ENCODE data around the gene ZNF493.

ZNF493 gene

GRCh38 chr19:21396893-21397572 lies at the start of gene ZNF493:
Gene ZNF493 (plus strand): TSS chr19:21397133. CDS start chr19:21397238, 105 bp downstream.
- peak; percentile 88 for DNase-seq

- no peak for DNase-seq
These were observed 44.1 kb upstream of the ZNF493 start for GRCh38 chr19:21352830-21353229.

- peak; percentile 85 for DNase-seq
These were observed 38.0 kb upstream of the ZNF493 start, which contains the start of gene ZNF738 for GRCh38 chr19:21358768-21359451. Gene ZNF738 (plus strand): TSS chr19:21359000. CDS start chr19:21359141, 141 bp downstream.

- no peak for DNase-seq
These were observed 34.6 kb upstream of the ZNF493 start for GRCh38 chr19:21362291-21362690.

- no peak for DNase-seq
These were observed 12.9 kb upstream of the ZNF493 start for GRCh38 chr19:21383980-21384582.

GRCh38 chr19:21396121-21396520 lies 812 bp upstream of the ZNF493 start:
- no peak for DNase-seq

- DNase-seq = no peak
These were observed 1.9 kb downstream of the ZNF493 start for GRCh38 chr19:21398851-21399250.

- no peak for DNase-seq
These were observed 5.5 kb downstream of the ZNF493 start for GRCh38 chr19:21402303-21402985.

GRCh38 chr19:21410166-21410565 lies 13.2 kb downstream of the ZNF493 start:
- DNase-seq = no peak

- no peak for DNase-seq
These were observed 25.3 kb downstream of the ZNF493 start for GRCh38 chr19:21422244-21422643.

- DNase-seq = no peak
These were observed 26.4 kb downstream of the ZNF493 start for GRCh38 chr19:21423057-21424041.

GRCh38 chr19:21430675-21431074 lies 33.7 kb downstream of the ZNF493 start:
- no peak for DNase-seq

GRCh38 chr19:21432590-21432989 lies 35.7 kb downstream of the ZNF493 start:
- DNase-seq = no peak

GRCh38 chr19:21434516-21434915 lies 37.6 kb downstream of the ZNF493 start:
- no peak for DNase-seq

GRCh38 chr19:21434967-21435544 lies 38.1 kb downstream of the ZNF493 start:
- DNase-seq = no peak

GRCh38 chr19:21439201-21439751 lies 42.3 kb downstream of the ZNF493 start:
- no peak for DNase-seq

- DNase-seq = no peak
These were observed 43.4 kb downstream of the ZNF493 start for GRCh38 chr19:21440321-21440720.

- DNase-seq = no peak
These were observed 54.3 kb downstream of the ZNF493 start for GRCh38 chr19:21451187-21451586.

GRCh38 chr19:21454901-21455300 lies 58.0 kb downstream of the ZNF493 start:
- DNase-seq = no peak

- DNase-seq = no peak
These were observed 63.8 kb downstream of the ZNF493 start for GRCh38 chr19:21460686-21461085.

GRCh38 chr19:21462540-21462939 lies 65.6 kb downstream of the ZNF493 start:
- no peak for DNase-seq
